HCT116 (cell line): Measurements from ENCODE around the gene CRHR2. TPM values are rescaled to one million over a fixed set of nuclear protein-coding genes. Genes with fewer than 3 reads are reported as not detected.

ENCODE experiments used
- ATAC-seq: fragments of 200-7000 bp; cut with Tn5 transposase; 2 replicates; pipeline ENCODE4 v1.9.1; 2020; ENCODE audit warnings: mild to moderate bottlenecking, moderate library complexity
- BruUV-seq: library from RNA; stranded (reverse); fragments of 400-500 nt; replicated peaks from 2 replicates; lab custom pipeline; 2021; lab: Mats Ljungman, UMichigan
- CTCF ChIA-PET: fragments of 300-600 bp; sonication (Branson Sonifier 250); formaldehyde crosslinking; loops from one replicate; lab custom pipeline; 2021; ENCODE audit warnings: antibody characterized with exemption; lab: Charles Lee
- POLR2A ChIA-PET: fragments of 300-600, 350-600 bp; sonication (Branson Sonifier 250); formaldehyde crosslinking; loops from one replicate; lab custom pipeline; 2021; ENCODE audit warnings: antibody characterized with exemption; lab: Charles Lee
- RAD21 ChIA-PET, 2 experiments: fragments of 300-600 bp; sonication (Branson Sonifier 250); formaldehyde crosslinking; loops; one replicate each; lab custom pipeline; 2023; ENCODE audit warnings: low total read pairs in 2 of 2; ENCODE audit not compliant: uncharacterized antibody in 2 of 2, unreplicated experiment in 2 of 2, low non-redundant PET in 1 of 2; lab: Charles Lee
- DNase-seq: peaks from one replicate; pipeline ENCODE4 v3.0.0-alpha.2; 2010; ENCODE audit warnings: low read depth, low spot score
- H2AFZ ChIP-seq: fragments of 200-600 bp; shearing (Covaris generic), sonication (generic); 2 replicates; pipeline ENCODE4 v1.6.1; 2017; ENCODE audit warnings: low read depth, mixed run types, mixed read lengths, antibody characterized with exemption, low read length; ENCODE audit not compliant: poor library complexity, severe bottlenecking
- H3K27ac ChIP-seq: 2 replicates; pipeline ENCODE4 v1.5.1; 2012; ENCODE audit warnings: low read depth, low read length
- H3K27me3 ChIP-seq: fragments of 200-600 bp; sonication (generic); 2 replicates; pipeline ENCODE4 v1.6.1; 2016; ENCODE audit warnings: mixed run types, low read length, mixed read lengths; ENCODE audit not compliant: insufficient read depth
- H3K36me3 ChIP-seq, 2 experiments: fragments of 200-500 bp in 1 of 2; fragments of 200-600 bp in 1 of 2; sonication (Bioruptor generic) in 1 of 2; sonication (generic) in 1 of 2; 2 replicates each; pipeline versions ENCODE4 v1.5.1 to v1.6.1; 2014 to 2016; ENCODE audit warnings: low read length in 2 of 2, inconsistent platforms in 1 of 2, mixed read lengths in 1 of 2, mixed run types in 1 of 2; ENCODE audit not compliant: insufficient read depth in 2 of 2, control insufficient read depth in 1 of 2
- H3K4me1 ChIP-seq, 2 experiments: fragments of 200-600 bp in 1 of 2; sonication (generic) in 1 of 2; 2 replicates each; pipeline versions ENCODE4 v1.5.1 to v1.6.1; 2012 to 2017; ENCODE audit warnings: low read length in 2 of 2, inconsistent platforms in 1 of 2, mild to moderate bottlenecking in 1 of 2, mixed read lengths in 1 of 2, mixed run types in 1 of 2, moderate library complexity in 1 of 2; ENCODE audit not compliant: insufficient read depth in 2 of 2, control insufficient read depth in 1 of 2
- H3K4me2 ChIP-seq: fragments of 200-600 bp; sonication (generic); 2 replicates; pipeline ENCODE4 v1.6.1; 2017; ENCODE audit warnings: mixed run types, low read length, mixed read lengths
- H3K4me3 ChIP-seq, 2 experiments: fragments of 200-600 bp in 1 of 2; sonication (generic) in 1 of 2; replicated peaks in 1 of 2; 2 replicates each; pipeline ENCODE4 v1.5.1; 2011 to 2016; ENCODE audit warnings: low read length in 2 of 2, control low read depth in 1 of 2, low read depth in 1 of 2, mild to moderate bottlenecking in 1 of 2, mixed read lengths in 1 of 2, mixed run types in 1 of 2
- H3K79me2 ChIP-seq: fragments of 200-600 bp; sonication (generic); 2 replicates; pipeline ENCODE4 v1.6.1; 2017; ENCODE audit warnings: mild to moderate bottlenecking, mixed run types, low read length, moderate library complexity, mixed read lengths; ENCODE audit not compliant: insufficient read depth
- H3K9ac ChIP-seq: fragments of 200-600 bp; sonication (generic); 2 replicates; pipeline ENCODE4 v1.6.1; 2016; ENCODE audit warnings: low read length, mixed read lengths
- H3K9me2 ChIP-seq: fragments of 200-600 bp; sonication (generic), shearing (Covaris generic); 2 replicates; pipeline ENCODE4 v1.6.1; 2017; ENCODE audit warnings: mixed run types, mild to moderate bottlenecking, moderate library complexity; ENCODE audit not compliant: insufficient read depth
- H3K9me3 ChIP-seq, 2 experiments: fragments of 200-500 bp in 1 of 2; fragments of 200-600 bp in 1 of 2; sonication (Bioruptor generic) in 1 of 2; sonication (generic) in 1 of 2; 2 replicates each; pipeline ENCODE4 v1.6.1; 2014 to 2017; ENCODE audit warnings: low read length in 2 of 2, mixed read lengths in 2 of 2, inconsistent platforms in 1 of 2, low read depth in 1 of 2, mild to moderate bottlenecking in 1 of 2, mixed run types in 1 of 2, moderate library complexity in 1 of 2; ENCODE audit not compliant: control insufficient read depth in 1 of 2, insufficient read depth in 1 of 2
- H4K20me1 ChIP-seq: fragments of 200-600 bp; sonication (generic), shearing (Covaris generic); 2 replicates; pipeline ENCODE4 v1.6.1; 2017; ENCODE audit warnings: mixed run types, mild to moderate bottlenecking, moderate library complexity; ENCODE audit not compliant: insufficient read depth
- CBX3 ChIP-seq: IDR thresholded peaks from 2 replicates; pipeline ENCODE4 v1.6.1; 2012; ENCODE audit warnings: low read depth
- CEBPB ChIP-seq: IDR thresholded peaks from 2 replicates; pipeline ENCODE4 v1.6.1; 2012; ENCODE audit warnings: low read depth
- ELF1 ChIP-seq: IDR thresholded peaks from 2 replicates; pipeline ENCODE4 v1.6.1; 2012; ENCODE audit warnings: low read depth, borderline replicate concordance
- EZH2 ChIP-seq: fragments of 200-600 bp; sonication (generic); IDR thresholded peaks from 2 replicates; pipeline ENCODE4 v1.6.1; 2017; ENCODE audit warnings: antibody characterized with exemption, mixed run types
- FOSL1 ChIP-seq: IDR thresholded peaks from 2 replicates; pipeline ENCODE4 v1.6.1; 2012; ENCODE audit warnings: low read depth
- JUND ChIP-seq: IDR thresholded peaks from 2 replicates; pipeline ENCODE4 v1.6.1; 2012
- MAX ChIP-seq: IDR thresholded peaks from 2 replicates; pipeline ENCODE4 v1.6.1; 2012
- POLR2A ChIP-seq: IDR thresholded peaks from 2 replicates; pipeline ENCODE4 v1.7.0; 2011; ENCODE audit warnings: borderline replicate concordance; ENCODE audit not compliant: insufficient read depth, insufficient read length; ENCODE audit errors: extremely low read depth
- RAD21 ChIP-seq: IDR thresholded peaks from 2 replicates; pipeline ENCODE4 v1.6.1; 2012; ENCODE audit warnings: low read depth, mild to moderate bottlenecking
- SIN3A ChIP-seq: IDR thresholded peaks from 2 replicates; pipeline ENCODE4 v1.6.1; 2012; ENCODE audit warnings: low read depth
- SP1 ChIP-seq: IDR thresholded peaks from 2 replicates; pipeline ENCODE4 v1.6.1; 2012; ENCODE audit warnings: low read depth
- SRF ChIP-seq: IDR thresholded peaks from 2 replicates; pipeline ENCODE4 v1.6.1; 2012; ENCODE audit warnings: low read depth
- YY1 ChIP-seq: IDR thresholded peaks from 2 replicates; pipeline ENCODE4 v1.6.1; 2011; ENCODE audit warnings: low read length, low read depth, moderate library complexity, mild to moderate bottlenecking; ENCODE audit not compliant: insufficient replicate concordance; ENCODE audit errors: extremely low read depth
- ZBTB33 ChIP-seq: IDR thresholded peaks from 2 replicates; pipeline ENCODE4 v1.6.1; 2011; ENCODE audit warnings: mild to moderate bottlenecking, low read length, moderate library complexity; ENCODE audit not compliant: insufficient replicate concordance; ENCODE audit errors: extremely low read depth
- ZFX ChIP-seq: fragments of 450-650 bp; IDR thresholded peaks from 2 replicates; pipeline ENCODE4 v1.6.1; 2017
- intact Hi-C: fragments of 100-400 bp; cut with micrococcal nuclease; formaldehyde crosslinking; loops from 2 replicates; pipeline ENCODE4 v1.10.0; 2022
- total RNA-seq: library from RNA; stranded (reverse); gene quantifications from one replicate; pipeline ENCODE4 v1.2.1, GENCODE V29; 2021; ENCODE audit not compliant: unreplicated experiment
- TF ChIP-seq, protein P1 (sequence below): IDR thresholded peaks from 2 replicates; pipeline ENCODE4 v1.6.1; 2012; ENCODE audit warnings: low read depth
- TF ChIP-seq, protein P2 (sequence below): IDR thresholded peaks from 2 replicates; pipeline ENCODE4 v1.6.1; 2012

The CRHR2 gene
- total RNA-seq, 1 experiment from 2014 or later, result not detected

DNA sequence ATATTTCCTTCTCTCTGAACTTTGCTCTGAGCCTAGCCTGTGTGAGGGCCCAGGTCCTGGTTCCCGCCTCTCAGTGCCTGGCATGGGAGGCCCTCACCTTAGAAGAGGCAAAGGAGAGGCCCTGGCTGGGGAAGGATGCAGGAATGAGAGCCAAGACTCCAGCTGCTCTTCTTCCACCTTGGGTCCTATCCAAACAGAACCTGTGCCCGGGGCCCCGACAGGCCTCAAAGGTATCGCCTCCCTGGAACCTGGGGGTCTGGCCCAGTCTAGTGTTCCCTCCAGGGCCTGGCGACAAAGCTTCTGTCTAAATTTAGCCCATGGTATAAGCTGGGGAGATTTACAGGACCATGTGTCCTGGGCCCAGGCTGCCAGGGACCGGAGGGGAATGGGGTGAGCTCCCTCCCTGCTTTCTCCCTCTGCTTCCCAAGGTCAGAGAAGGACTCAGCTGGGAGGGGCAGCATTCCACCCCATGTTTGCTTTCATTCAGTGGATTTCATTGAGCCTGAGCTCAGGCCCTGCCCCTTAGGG, 12.0 kb upstream of the CRHR2 start:
- ATAC-seq, result no peak
- H3K36me3 ChIP-seq, result no peaks in the 10 kb centered on the region
- no peaks in the 10 kb centered on the region for H3K9me3 ChIP-seq
- ChIA-PET RAD21 (no interaction called here), POLR2A (no interaction called here), CTCF (no interaction called here)
- no peak for DNase-seq
- H3K4me1 ChIP-seq, result no peaks in the 10 kb centered on the region
- no peak overlapping the region for H3K4me3 ChIP-seq
- no peak overlapping the region for H2AFZ ChIP-seq
- H3K4me2 ChIP-seq, result no peak overlapping the region
- H4K20me1 ChIP-seq, result no peaks in the 10 kb centered on the region
- H3K79me2 ChIP-seq, result no peaks in the 10 kb centered on the region
- intact Hi-C loops, result no loop called here
- no peaks in the 10 kb centered on the region for H3K9me2 ChIP-seq
- BruUV-seq, result no TSS peak
- H3K9ac ChIP-seq, result no peak overlapping the region
- no peak overlapping the region for H3K27ac ChIP-seq
- H3K27me3 ChIP-seq, result peaks cover 13% of the 10 kb centered on the region; the same call in 1 of the 2 replicates
- no peak for TF ChIP-seq ZFX
- no peak for TF ChIP-seq YY1
- no peak for TF ChIP-seq SIN3A
- TF ChIP-seq, protein P1, sequence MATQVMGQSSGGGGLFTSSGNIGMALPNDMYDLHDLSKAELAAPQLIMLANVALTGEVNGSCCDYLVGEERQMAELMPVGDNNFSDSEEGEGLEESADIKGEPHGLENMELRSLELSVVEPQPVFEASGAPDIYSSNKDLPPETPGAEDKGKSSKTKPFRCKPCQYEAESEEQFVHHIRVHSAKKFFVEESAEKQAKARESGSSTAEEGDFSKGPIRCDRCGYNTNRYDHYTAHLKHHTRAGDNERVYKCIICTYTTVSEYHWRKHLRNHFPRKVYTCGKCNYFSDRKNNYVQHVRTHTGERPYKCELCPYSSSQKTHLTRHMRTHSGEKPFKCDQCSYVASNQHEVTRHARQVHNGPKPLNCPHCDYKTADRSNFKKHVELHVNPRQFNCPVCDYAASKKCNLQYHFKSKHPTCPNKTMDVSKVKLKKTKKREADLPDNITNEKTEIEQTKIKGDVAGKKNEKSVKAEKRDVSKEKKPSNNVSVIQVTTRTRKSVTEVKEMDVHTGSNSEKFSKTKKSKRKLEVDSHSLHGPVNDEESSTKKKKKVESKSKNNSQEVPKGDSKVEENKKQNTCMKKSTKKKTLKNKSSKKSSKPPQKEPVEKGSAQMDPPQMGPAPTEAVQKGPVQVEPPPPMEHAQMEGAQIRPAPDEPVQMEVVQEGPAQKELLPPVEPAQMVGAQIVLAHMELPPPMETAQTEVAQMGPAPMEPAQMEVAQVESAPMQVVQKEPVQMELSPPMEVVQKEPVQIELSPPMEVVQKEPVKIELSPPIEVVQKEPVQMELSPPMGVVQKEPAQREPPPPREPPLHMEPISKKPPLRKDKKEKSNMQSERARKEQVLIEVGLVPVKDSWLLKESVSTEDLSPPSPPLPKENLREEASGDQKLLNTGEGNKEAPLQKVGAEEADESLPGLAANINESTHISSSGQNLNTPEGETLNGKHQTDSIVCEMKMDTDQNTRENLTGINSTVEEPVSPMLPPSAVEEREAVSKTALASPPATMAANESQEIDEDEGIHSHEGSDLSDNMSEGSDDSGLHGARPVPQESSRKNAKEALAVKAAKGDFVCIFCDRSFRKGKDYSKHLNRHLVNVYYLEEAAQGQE, result no peak
- TF ChIP-seq, protein P2, sequence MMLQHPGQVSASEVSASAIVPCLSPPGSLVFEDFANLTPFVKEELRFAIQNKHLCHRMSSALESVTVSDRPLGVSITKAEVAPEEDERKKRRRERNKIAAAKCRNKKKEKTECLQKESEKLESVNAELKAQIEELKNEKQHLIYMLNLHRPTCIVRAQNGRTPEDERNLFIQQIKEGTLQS, result no peak
- no peak for TF ChIP-seq CBX3
- no peak for TF ChIP-seq RAD21
- TF ChIP-seq JUND, result no peak
- TF ChIP-seq FOSL1, result no peak
- TF ChIP-seq POLR2A, result no peak
- no peak for TF ChIP-seq ELF1
- no peak for TF ChIP-seq SP1
- no peak for TF ChIP-seq SRF
- TF ChIP-seq EZH2, result no peak
- TF ChIP-seq MAX, result no peak
- TF ChIP-seq CEBPB, result no peak
- TF ChIP-seq ZBTB33, result no peak
